Daoy (cell line): ENCODE data around the gene VPS16. TPM values are rescaled to one million over a fixed set of nuclear protein-coding genes. Genes with fewer than 3 reads are reported as not detected.

Experiments
- DNase-seq: peaks from one replicate; pipeline ENCODE4 v3.0.0-alpha.2; 2015; ENCODE audit warnings: low read depth
- total RNA-seq: library from RNA; depleted of rRNA; stranded (reverse); fragments of >200 nt; shearing (Covaris generic); gene quantifications from 2 replicates; pipeline ENCODE4 v1.2.3, GENCODE V29; 2014

VPS16 gene
- total RNA-seq, 1 experiment from 2014 or later: 29.8 TPM

DNA sequence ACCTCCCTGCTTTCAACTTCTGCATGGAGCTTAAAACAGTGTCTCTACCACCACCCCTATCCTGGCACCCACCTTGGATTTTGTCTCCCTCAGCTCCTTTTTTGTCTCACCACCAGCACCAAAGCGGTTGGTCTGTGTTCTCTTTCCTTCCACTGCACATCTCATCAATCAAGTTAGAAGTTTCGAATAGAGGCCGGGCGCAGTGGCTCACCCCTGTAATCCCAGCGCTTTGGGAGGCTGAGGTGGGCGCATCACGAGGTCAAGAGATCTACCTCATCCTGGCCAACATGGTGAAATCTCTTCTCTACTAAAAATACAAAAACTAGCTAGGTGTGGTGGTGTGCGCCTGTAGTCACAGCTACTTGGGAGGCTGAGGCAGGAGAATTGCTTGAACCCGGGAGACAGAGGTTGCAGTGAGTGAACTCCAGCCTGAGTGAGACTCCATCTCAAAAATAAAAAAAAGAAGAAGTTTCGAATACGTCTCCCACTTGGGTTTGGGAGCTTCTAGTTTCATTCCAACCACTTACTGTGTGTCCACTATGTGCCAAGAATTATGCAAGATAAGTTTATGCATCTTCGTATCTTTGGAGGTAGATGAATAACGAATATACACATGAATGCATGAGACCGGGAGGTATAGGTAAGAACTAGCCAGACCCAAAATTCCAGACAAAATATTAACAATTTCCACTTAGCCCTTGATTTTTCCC lies 6.0 kb upstream of the VPS16 start:
- no peak for DNase-seq

DNA sequence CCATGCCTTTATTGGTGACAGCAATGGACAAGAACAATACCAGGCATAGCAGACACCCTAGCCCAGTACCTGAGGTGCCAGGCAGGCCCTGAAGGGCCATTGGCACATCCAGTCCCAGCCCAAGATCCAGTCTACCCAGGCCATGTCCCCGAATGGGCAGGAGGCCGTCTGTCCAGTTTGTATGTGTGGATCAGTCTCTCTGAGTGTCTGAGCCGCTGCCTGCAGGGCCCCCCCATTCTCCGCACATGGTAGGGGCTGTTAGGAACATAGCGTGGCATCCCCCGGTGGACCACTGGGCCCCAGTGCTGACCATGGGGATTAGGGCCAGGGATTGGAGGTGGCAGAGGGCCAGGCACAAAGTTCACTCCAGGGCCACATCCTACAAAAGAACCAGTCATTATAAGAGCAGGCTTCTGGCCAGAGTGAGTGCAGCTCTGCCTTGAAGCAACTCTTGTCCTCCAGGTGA lies 5.2 kb upstream of the VPS16 start:
- DNase-seq: no peak

DNA sequence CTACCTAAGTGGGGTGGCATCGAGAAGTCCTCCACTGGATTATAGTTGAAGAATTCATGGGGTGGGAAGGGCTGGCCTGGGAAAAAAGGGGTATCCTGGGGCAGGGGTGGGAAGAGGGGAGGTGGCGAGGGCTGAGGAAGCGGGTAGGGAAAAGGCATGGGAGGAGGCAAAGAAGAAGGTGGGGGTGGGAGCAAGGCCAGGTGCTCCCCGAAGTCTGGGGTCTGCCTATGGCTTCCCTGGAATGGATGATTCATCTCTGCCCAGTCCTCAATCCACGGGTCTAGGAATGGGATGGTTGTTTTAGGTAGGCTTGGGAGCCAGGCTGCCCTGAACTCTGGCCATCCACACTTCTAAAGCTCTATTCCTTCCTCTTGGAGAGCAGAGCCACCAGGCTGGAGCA lies 4.5 kb upstream of the VPS16 start:
- no peak for DNase-seq

DNA sequence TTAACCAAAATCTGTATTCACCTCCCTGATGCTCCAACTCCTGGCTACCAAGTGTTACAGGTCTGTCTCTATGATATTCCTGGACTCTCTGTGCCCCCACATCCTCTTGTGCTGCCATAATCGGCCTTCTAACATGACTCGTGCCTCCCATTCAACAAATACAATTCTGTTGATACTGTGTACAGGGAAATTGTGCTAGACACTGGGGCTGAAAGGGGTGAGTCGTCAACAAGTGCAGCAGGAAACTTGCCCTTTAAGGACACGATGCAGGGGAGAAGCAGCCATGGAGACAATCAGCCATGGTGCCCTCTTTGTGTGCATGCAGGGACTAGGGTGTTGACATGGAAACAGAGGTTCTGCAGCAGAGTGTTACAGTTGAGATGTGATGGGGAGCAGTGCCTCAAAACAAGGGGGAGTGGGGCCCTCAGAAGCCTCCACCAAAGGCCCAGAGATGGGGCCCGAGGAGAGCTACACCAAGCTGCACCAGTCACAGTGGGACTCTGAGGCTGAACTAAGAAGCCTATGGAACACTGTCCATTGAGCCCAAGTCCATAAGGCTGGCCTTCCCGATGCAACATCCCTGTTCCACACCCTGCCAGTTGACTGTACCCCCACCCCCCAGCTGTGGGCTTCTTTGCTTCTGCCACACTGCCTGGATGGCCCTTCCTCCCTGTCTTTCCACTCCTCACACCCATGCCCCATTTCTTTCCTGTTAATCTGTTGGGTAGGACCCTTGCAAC lies 3.2 kb upstream of the VPS16 start:
- no peak for DNase-seq

DNA sequence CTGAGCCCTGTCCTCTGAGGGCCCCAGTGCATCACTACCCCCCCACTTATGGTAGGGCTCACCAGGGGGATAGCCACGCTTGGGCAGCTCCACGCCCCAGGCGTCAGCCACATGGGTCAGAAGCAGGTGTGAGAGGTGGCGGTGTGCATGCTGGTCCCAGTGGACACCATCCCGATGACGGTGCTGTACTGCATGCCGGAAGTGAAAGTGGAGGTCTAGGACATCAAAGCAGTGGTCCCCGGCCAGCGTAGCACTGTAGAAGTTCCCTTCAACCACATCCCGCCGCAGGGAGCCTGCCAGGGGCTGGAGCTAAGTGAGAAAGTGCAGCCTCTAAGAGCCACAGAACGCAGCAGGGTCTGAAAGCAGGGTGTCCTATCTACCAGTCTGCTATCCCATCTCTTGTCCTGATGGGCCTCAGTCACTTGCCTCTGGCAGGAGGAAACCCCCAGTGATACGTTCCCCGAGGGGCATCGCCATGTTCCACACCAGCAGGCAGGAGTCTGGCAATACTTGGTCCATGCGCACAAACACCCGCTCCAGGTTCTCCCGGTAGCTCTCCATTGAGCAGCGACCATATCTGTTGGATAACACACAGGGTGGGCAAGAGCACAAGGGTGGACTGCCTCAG lies 2.3 kb upstream of the VPS16 start:
- no peak for DNase-seq

DNA sequence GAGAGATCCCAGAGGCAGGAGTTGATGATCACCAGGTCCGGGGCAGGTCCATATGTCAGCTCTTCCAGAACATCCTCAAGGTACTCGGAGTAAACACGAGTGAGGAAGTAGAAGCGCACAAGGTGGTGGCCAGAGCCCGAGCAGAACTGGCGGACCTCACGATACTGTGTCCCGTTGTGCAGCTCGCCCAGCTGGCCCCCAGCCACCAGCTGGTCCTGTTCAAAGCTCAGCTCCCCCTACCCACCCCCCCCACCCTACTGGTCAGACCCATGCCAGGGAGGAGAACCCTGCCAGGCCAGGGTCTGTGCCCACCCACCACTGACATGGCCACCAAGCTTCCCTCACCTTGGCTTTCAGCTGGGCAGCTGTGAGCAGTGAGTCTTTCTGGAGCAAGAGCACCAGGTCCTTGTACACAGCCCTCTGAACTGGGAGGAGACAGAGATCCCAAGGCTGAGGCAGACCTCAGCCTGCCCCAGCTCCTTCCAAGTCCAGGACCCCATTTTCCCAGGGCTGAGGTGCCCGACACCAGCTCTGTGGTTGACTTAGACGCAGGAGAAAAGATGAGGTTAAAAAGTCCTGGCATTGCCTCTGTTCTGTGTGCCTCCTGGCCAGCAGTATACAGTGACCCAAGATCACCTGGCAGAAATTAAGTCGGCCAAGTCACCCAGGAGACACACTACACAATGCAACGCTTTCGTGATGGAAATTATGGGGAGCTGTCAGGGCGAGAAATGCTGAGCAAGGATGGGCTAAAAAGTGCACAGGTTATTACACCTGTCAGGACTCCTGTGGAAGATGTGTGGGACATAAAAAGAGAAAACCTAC lies 1.5 kb upstream of the VPS16 start:
- DNase-seq: no peak

DNA sequence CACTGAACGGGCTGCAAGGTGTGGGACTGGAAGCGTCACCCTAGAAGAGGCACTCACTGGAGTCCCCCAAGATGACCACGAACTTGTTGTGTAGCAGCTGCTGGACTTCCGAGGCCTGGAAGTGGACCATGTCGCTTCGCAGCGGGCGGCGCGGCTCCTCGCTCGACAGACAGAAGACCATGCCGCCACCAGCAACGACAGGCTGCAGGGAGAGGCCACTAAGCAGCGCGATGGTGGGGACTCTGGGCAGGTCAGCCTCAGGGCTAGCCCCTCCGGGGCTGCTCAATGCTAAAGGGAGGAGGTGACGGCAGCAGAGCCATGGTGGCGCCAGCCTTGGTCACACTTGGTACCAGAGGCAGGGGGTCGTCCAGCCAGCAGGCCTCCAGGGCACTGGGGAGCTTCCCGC lies 810 bp upstream of the VPS16 start:
- DNase-seq: no peak

DNA sequence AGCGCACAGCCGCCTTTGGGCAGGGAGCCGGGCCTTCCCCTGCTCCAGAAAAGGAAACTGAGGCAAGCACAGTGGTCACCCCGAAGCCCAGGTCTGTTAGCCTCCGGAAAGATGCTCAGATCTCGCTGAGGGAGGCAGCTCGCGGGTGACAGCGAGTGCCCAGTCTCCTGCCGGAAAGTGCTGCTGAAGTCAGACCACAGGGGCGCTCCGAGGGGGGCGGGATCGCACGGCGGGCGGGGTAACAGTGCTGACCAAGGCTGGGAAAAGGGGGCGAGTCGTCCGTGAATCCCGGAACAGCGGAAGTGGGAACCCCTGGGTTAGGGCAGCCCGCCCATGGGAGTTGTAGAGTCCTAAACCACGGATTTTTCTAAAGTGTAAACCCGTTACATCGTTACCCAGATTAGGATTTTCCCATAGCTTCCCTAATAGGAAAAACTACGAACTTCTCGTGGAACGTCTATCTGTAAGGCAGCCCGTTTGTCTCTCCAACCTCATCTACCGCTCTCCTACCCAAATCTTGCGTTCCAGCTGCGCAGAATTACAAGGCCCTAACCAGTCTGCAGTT lies 504 bp downstream of the VPS16 start:
- peak; percentile 76 for DNase-seq

DNA sequence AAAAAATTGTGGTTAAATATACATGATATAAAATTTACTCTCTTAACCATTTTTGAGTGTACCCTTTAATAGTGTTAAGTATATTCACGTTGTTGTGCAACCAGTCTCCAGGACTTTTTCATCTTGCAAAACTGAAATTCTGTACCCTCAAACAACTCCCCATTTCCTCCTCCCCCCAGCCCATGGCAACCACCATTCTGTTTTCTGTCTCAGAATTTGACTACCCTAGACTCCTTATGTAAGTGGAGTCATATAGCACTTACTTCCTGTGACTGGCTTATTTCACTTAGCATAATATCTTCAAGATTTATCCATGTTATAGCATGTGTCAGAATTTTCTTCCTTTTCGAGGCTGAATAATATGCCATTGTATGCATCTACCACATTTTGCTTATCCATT lies 5.1 kb downstream of the VPS16 start:
- no peak for DNase-seq

DNA sequence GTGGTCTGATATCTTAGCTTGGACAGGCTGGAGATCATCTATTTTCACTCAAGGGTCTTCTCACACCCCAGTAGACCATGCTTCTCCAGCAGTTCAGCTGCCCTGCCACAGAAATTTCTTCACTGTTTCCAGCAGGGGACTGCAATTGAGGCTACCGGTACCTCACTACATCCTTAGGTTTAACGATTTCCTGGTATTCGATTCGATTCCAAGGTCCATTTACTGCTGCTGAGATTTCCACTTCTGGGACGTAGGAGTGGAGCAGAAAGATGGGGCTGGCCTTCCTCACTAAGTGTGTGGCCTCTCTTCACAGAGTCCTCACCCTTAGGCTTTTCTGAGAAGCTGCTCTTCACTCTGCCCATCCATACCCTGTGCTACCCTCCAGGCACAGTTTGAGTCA lies 6.2 kb downstream of the VPS16 start:
- DNase-seq: no peak

DNA sequence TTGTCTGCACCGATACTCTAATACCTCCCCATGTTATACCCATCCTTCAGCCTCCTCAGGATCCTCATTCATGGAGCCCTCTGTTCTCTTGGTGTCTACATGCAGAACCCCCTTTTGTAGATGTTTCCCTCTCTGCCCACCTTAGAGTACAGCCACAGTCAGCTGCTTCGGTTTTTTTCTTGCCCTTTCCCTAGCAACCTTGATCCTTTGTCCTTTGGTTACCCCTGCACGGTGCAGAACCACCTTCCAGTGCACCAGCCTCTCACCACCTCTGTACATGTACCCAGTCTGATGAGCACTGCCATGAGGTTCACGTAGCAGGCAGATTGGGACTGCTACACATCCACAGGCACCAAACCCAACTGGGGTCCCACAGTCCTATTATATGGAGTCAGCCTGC lies 7.3 kb downstream of the VPS16 start:
- DNase-seq: no peak

DNA sequence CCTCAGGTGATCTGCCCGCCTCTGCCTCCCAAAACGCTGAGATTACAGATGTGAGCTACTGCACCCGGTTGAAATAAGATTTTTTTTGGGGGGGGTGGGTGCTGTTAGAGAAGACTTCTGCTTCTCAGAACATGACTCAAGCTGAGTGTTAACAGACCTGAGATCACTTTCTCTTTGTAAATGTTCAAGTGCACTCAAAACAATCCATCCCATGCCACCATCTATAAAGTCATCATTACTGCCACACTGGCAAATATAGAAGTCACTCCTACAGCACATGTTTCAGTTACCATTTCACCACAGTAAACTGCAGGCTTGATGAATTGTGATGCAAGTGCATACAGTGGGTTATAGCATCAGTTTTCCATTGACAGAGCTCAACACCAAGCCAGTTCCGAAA lies 9.0 kb downstream of the VPS16 start:
- no peak for DNase-seq

DNA sequence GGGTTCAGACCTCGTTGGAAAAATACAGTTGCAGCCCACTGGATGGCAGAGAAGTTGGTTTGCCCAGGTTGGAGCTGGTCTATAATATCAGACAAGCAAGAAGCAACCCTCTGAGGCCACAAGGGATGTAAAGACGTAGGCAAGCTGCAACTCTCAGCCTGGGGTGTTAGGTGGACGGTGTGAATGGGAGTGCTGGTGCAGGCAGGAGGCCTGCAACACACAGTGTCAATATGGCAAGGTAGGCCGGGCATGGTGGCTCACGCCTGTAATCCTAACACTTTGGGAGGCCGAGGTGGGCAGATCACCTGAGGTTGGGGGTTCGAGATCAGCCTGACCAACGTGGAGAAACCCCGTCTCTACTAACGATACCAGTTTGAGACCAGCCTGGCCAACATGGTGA lies 10.5 kb downstream of the VPS16 start:
- no peak for DNase-seq

DNA sequence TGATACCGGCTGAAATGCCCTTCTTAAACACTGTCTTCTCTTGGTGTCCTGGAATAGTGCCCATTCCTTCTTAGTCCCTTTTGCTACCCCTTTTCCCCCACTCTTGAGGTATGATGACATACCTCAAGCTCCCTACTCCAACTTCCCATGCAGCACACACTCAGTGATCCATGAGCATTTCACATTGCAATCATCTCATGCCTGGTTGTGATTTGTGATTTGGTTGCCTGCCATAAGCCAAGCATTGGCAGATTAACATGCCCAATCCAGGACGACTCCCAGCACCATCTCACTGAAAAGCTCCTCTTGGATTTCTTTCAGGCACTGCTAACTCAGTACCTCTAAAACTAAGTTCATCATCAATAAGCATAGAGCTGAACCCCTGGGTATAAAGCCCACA lies 18.0 kb downstream of the VPS16 start:
- no peak for DNase-seq

DNA sequence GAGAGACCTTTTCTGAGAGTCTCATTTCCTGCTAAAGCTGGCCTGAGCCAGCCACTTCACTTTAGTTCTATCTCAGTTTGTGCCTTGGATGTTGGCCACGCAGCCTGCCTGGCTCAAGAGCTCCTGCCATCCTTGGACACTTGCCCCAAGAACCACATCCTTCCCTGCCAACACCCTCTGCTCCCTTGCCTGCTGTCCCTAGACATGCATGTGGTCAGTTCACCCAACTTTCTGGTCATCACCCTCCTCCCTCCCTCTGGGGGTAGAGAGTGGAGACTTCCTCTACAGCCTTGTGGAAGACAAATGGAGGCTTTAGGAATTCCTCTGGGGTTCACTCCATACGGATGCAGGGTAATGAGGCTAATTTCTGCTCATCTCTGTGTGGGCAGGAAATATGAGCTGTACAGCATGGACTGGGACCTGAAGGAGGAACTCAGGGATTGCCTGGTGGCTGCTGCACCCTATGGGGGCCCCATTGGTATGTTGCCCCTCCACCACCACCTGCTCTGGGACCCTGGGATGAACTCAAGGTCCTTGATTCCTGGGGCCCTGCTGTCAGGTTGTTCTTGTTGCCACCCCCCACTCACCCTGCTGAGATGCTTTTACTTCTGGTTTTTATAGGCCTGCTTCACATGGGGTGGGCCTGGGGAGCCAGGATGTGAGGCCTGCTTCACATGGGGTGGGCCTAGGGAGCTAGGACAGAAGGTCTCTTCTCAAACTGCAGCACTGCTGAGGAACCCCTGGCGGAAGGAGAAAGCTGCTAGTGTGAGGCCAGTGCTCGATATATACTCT lies 19.0 kb downstream of the VPS16 start:
- DNase-seq: no peak

DNA sequence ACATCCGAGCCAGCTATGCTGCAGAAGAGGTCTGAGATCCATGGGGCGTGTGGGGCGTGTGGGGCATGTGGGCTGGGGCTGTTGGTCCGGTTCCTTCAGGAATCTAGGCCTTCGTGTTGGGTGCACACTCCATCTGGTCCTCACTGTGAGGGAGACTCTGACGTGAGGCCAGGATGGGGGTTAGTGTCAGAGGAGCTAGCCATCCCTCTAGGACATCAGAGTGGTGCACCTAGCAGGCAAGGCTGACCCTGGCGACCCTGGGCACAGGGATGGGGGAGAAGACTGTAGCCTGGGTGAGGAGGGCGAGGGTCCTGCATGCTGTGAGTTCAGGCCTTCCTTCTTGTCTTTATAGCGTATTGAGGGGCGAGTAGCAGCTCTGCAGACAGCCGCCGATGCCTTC lies 24.1 kb downstream of the VPS16 start:
- DNase-seq: no peak

DNA sequence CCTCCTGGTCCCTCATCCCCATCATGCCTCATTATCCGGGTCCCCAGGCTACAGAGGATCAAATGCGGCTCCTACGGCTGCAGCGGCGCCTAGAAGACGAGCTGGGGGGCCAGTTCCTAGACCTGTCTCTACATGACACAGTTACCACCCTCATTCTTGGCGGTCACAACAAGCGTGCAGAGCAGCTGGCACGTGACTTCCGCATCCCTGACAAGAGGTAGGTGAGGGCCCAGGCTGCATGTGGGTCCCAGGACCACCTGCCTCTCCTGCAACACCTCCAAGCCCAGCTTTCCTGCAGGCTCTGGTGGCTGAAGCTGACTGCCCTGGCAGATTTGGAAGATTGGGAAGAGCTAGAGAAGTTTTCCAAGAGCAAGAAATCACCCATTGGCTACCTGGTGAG lies 24.6 kb downstream of the VPS16 start:
- DNase-seq: no peak

DNA sequence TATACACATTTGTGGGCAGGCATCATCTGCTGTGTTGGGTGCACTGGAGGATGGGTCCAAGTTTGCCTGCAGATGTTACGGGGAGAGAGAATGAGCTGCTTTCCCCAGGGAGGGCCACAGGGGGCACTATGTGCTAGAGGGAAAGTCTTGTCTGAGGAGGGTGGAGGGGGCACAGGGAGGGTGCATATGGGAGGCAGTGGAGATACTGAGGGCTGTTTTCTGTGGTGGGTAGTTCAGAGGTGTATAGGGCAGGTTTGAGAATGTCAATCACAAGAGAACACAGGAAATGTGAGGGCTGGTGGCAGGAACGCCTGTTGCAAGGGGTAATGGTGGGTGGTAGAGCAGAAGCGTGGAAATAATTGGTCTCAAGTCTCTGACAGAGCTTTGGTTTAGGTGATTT lies 25.1 kb downstream of the VPS16 start:
- DNase-seq: no peak

DNA sequence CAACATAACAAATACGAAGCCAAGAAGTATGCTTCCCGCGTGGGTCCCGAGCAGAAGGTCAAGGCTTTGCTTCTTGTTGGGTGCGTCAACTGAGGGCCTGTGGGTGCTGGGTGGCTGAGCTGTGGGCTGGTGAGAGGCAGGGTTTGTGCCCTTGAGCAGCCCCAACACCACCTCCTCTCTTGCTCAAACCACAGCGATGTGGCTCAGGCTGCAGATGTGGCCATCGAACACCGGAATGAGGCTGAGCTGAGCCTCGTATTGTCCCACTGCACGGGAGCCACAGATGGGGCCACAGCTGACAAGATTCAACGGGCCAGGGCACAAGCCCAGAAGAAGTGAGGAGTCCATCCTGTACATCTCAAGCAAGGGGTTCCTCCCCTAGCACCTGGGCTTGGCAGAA lies 25.7 kb downstream of the VPS16 start:
- no peak for DNase-seq

DNA sequence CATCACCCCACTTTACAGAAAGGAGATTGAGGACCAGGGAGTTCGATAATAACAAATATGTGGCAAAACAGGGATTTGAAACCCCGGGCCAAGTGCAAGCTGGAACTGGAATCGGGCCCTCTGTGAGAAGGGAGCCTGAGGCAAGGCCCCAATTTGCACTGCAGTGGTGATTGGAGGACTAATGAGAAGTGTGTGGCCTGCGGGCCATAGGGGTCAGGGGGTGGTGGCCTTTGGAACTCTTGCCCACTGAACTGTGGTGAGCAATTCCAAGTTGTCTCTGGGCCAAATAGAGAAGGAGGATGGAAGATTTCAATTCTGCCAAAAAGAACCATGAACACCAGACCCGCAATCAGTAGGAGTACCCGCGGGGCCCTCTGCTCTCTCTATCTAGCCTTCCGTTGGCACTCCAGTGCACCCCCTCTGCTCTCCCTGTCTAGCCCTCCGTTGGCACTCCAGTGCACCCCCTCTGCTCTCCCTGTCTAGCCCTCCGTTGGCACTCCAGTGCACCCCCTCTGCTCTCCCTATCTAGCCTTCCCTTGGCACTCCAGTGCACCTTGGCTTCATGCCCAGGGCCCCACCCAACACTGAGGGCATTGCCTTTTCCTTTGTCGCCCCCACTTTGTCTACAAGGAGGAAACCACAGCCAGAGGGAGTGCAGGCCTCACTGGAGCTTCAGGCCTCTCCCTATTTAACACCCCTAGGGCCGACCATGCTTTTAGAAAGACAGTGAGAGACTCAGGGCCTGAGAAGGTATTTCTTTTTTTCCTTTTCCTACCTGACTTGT lies 26.7 kb downstream of the VPS16 start:
- DNase-seq: peak; percentile 35
